ENCODE data around the gene NT5C1A.

GRCh38 chr1:39663559-39663958 lies 8.3 kb downstream of the NT5C1A start:
- no peak for TF ChIP-seq CTCF (IDR thresholded peaks at IDR 0.05)
- TF ChIP-seq POLR2A (IDR thresholded peaks at IDR 0.05) = no peak

Data from lower leg skin (tissue), 3 donors.